Neural cell (in vitro differentiated cells): ENCODE measurements around the gene SPRY4. TPM values are rescaled to one million over a fixed set of nuclear protein-coding genes. Genes with fewer than 3 reads are reported as not detected.
"Not testable (repeated sequence)": the region's sequence is repeated elsewhere in the genome, so short reads cannot be mapped to it uniquely, and the experiment has no call there.

Experiments used
- H2AFZ ChIP-seq: fragments of 200-600, 300-800 bp; sonication (generic), shearing (Covaris generic); 2 replicates; pipeline ENCODE4 v1.6.0; 2014; ENCODE audit warnings: low read depth, mild to moderate bottlenecking, antibody characterized with exemption, low read length, moderate library complexity
- H3F3A ChIP-seq: fragments of 200-600 bp; shearing (Covaris generic); 2 replicates; pipeline ENCODE4 v1.6.1; 2016; ENCODE audit warnings: mild to moderate bottlenecking, moderate library complexity, mixed read lengths, antibody characterized with exemption, low read length; ENCODE audit not compliant: insufficient read depth, poor library complexity, severe bottlenecking
- H3K27ac ChIP-seq: fragments of 200-600, 300-800 bp; sonication (generic), shearing (Covaris generic); 2 replicates; pipeline ENCODE4 v1.5.1; 2014; ENCODE audit warnings: mild to moderate bottlenecking, low read length, moderate library complexity
- H3K27me3 ChIP-seq: fragments of 300-800, 200-600 bp; sonication (generic), shearing (Covaris generic); 2 replicates; pipeline ENCODE4 v1.6.0; 2014; ENCODE audit warnings: mild to moderate bottlenecking, low read depth, low read length, moderate library complexity; ENCODE audit not compliant: insufficient read depth
- H3K36me3 ChIP-seq: fragments of 300-800, 200-600 bp; sonication (generic), shearing (Covaris generic); 2 replicates; pipeline ENCODE4 v1.5.1; 2014; ENCODE audit warnings: mild to moderate bottlenecking, antibody characterized with exemption, low read length, moderate library complexity; ENCODE audit not compliant: insufficient read depth
- H3K4me2 ChIP-seq: fragments of 300-800, 200-600 bp; sonication (generic), shearing (Covaris generic); 2 replicates; pipeline ENCODE4 v1.6.0; 2014; ENCODE audit warnings: mild to moderate bottlenecking, low read length
- H3K4me3 ChIP-seq: fragments of 300-800, 200-600 bp; sonication (generic), shearing (Covaris generic); 2 replicates; pipeline ENCODE4 v1.5.1; 2014; ENCODE audit warnings: mild to moderate bottlenecking, low read length, moderate library complexity
- H3K79me2 ChIP-seq: fragments of 200-600 bp; shearing (Covaris generic); replicated peaks from 2 replicates; pipeline ENCODE4 v1.6.0; 2014; ENCODE audit warnings: mild to moderate bottlenecking, low read length, moderate library complexity; ENCODE audit not compliant: insufficient read depth
- H3K9ac ChIP-seq: fragments of 300-800, 200-600 bp; sonication (generic), shearing (Covaris generic); 2 replicates; pipeline ENCODE4 v1.6.1; 2016; ENCODE audit warnings: mild to moderate bottlenecking, low read length, mixed read lengths
- H3K9me2 ChIP-seq: fragments of 200-600 bp; shearing (Covaris generic); 2 replicates; pipeline ENCODE4 v1.6.1; 2016; ENCODE audit warnings: mild to moderate bottlenecking, low read length, mixed read lengths; ENCODE audit not compliant: insufficient read depth
- H3K9me3 ChIP-seq: fragments of 200-600, 300-800 bp; sonication (generic), shearing (Covaris generic); 2 replicates; pipeline ENCODE4 v1.6.1; 2016; ENCODE audit warnings: mild to moderate bottlenecking, mixed run types, low read length, moderate library complexity, mixed read lengths
- H4K20me1 ChIP-seq: fragments of 200-600 bp; shearing (Covaris generic); 2 replicates; pipeline ENCODE4 v1.6.1; 2016; ENCODE audit warnings: mild to moderate bottlenecking, mixed run types; ENCODE audit not compliant: insufficient read depth
- CTCF ChIP-seq: fragments of 450-650 bp; IDR thresholded peaks from 2 replicates; pipeline ENCODE4 v1.5.1; 2014; ENCODE audit warnings: antibody characterized with exemption, mild to moderate bottlenecking, moderate library complexity; ENCODE audit not compliant: poor library complexity, severe bottlenecking
- EP300 ChIP-seq: fragments of 450-650 bp; conservative IDR thresholded peaks from 2 replicates; pipeline ENCODE4 v1.6.1; 2014; ENCODE audit warnings: antibody characterized with exemption, mild to moderate bottlenecking, moderate library complexity; ENCODE audit not compliant: poor library complexity, severe bottlenecking
- EZH2 ChIP-seq: fragments of 200-600, 300-800 bp; shearing (Covaris generic), sonication (generic); IDR thresholded peaks from 2 replicates; pipeline ENCODE4 v1.6.1; 2014; ENCODE audit warnings: antibody characterized with exemption, low read length, borderline replicate concordance, mild to moderate bottlenecking; ENCODE audit not compliant: insufficient read depth, poor library complexity, severe bottlenecking
- MXI1 ChIP-seq: fragments of 450-650 bp; conservative IDR thresholded peaks from 2 replicates; pipeline ENCODE4 v1.6.1; 2014; ENCODE audit warnings: antibody characterized with exemption, mild to moderate bottlenecking; ENCODE audit not compliant: poor library complexity, severe bottlenecking
- POLR2AphosphoS5 ChIP-seq: IDR thresholded peaks from 2 replicates; pipeline ENCODE4 v1.6.1; 2012
- RAD21 ChIP-seq: fragments of 450-650 bp; conservative IDR thresholded peaks from 2 replicates; pipeline ENCODE4 v1.6.1; 2014; ENCODE audit warnings: antibody characterized with exemption, mild to moderate bottlenecking, moderate library complexity
- SMC3 ChIP-seq: fragments of 450-650 bp; conservative IDR thresholded peaks from 2 replicates; pipeline ENCODE4 v1.6.1; 2014; ENCODE audit warnings: antibody characterized with exemption, mild to moderate bottlenecking, moderate library complexity; ENCODE audit not compliant: poor library complexity
- TAF1 ChIP-seq: IDR thresholded peaks from 2 replicates; pipeline ENCODE4 v1.6.1; 2012; ENCODE audit warnings: low read depth
- polyA plus RNA-seq: library from polyadenylated mRNA; depleted of rRNA; stranded (reverse); fragments of >200 nt; gene quantifications from 2 replicates; pipeline ENCODE4 v1.2.3, GENCODE V29; 2014
- TF ChIP-seq, protein P1 (sequence below): IDR thresholded peaks from 2 replicates; pipeline ENCODE4 v1.6.1; 2012; ENCODE audit warnings: borderline replicate concordance

Gene SPRY4
- polyA plus RNA-seq, 1 donor from 2014 or later = 0.47 TPM

DNA sequence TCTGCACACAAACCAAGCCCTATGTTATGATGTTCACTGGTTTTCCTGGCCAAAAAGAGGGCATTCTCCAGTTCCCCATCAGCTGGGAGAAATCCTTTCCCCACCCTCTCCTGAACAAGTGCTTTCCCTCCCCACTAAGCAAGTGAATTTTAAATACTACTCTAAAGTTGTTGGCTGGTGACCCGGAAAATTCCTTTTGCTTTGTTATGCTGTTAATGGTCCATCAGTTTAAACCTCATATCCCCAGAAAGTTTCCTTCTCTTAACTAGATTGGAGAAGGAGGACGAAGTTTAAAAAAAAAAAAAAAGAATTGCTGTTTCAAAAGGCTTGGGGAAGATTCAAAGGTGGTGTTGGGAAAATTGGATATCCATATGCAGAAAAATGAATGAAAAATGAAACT lies 21.9 kb upstream of the SPRY4 start:
- Histone ChIP-seq H3K27ac (no peak overlapping the region), H4K20me1 (no peaks in the 10 kb centered on the region), H3K9me2 (no peaks in the 10 kb centered on the region), H2AFZ (no peak overlapping the region), H3K4me2 (no peak overlapping the region), H3K36me3 (no peaks in the 10 kb centered on the region), H3K9ac (no peak overlapping the region), H3F3A (no peaks in the 10 kb centered on the region), H3K79me2 (no peaks in the 10 kb centered on the region), H3K9me3 (no peaks in the 10 kb centered on the region), H3K27me3 (no peaks in the 10 kb centered on the region), H3K4me3 (no peak overlapping the region)
- TF ChIP-seq POLR2AphosphoS5 (no peak), SMC3 (no peak), TAF1 (no peak), RAD21 (no peak), MXI1 (no peak), CTCF (no peak), EZH2 (no peak), EP300 (no peak)
- TF ChIP-seq, protein P1, sequence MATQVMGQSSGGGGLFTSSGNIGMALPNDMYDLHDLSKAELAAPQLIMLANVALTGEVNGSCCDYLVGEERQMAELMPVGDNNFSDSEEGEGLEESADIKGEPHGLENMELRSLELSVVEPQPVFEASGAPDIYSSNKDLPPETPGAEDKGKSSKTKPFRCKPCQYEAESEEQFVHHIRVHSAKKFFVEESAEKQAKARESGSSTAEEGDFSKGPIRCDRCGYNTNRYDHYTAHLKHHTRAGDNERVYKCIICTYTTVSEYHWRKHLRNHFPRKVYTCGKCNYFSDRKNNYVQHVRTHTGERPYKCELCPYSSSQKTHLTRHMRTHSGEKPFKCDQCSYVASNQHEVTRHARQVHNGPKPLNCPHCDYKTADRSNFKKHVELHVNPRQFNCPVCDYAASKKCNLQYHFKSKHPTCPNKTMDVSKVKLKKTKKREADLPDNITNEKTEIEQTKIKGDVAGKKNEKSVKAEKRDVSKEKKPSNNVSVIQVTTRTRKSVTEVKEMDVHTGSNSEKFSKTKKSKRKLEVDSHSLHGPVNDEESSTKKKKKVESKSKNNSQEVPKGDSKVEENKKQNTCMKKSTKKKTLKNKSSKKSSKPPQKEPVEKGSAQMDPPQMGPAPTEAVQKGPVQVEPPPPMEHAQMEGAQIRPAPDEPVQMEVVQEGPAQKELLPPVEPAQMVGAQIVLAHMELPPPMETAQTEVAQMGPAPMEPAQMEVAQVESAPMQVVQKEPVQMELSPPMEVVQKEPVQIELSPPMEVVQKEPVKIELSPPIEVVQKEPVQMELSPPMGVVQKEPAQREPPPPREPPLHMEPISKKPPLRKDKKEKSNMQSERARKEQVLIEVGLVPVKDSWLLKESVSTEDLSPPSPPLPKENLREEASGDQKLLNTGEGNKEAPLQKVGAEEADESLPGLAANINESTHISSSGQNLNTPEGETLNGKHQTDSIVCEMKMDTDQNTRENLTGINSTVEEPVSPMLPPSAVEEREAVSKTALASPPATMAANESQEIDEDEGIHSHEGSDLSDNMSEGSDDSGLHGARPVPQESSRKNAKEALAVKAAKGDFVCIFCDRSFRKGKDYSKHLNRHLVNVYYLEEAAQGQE = no peak

DNA sequence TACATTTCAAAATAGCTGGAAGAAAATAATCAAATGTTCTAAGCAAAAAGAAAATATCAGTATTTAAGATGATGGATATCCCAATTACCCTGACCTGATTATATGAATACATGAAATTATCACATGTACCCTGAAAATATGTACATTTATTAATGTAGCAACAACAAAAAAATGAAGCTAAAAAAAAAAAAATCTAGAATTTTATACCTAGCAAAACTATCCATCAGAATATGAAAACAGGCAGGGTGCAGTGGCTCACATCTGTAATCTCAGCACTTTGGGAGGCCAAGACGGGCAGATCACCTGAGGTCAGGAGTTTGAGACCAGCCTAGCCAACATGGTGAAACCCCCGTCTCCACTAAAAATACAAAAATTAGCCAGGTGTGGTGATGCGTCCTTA lies 20.1 kb upstream of the SPRY4 start:
- not testable (repeated sequence) for H3K9ac ChIP-seq, H3K27me3 ChIP-seq, H3K4me3 ChIP-seq, H3K9me2 ChIP-seq, H3K36me3 ChIP-seq, H3K9me3 ChIP-seq, H3K79me2 ChIP-seq, H4K20me1 ChIP-seq, H3F3A ChIP-seq, H2AFZ ChIP-seq, H3K27ac ChIP-seq, H3K4me2 ChIP-seq

DNA sequence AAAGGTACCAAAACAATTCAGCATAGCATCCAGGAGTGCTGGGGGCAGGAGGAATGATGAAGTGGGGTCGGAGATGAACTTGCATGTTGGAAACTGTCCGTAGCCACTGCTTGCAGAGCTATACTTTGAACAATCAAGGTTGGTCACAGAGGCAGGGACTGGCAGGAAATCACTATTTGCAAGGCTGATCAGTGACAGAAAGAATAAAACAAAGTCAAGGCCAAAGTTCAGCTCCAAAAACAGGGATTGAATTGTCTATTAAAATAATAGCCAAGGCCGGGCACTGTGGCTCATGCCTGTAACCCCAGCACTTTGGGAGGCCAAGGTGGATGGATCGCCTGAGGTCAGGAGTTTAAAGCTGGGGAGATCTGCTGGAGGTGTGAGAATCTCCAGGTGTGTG lies 18.7 kb upstream of the SPRY4 start:
- Histone ChIP-seq H2AFZ (no peak overlapping the region), H3K9me3 (no peaks in the 10 kb centered on the region), H3K36me3 (no peaks in the 10 kb centered on the region), H3K9ac (no peak overlapping the region), H3K27me3 (no peaks in the 10 kb centered on the region), H3K27ac (no peak overlapping the region), H3F3A (no peaks in the 10 kb centered on the region), H3K79me2 (no peaks in the 10 kb centered on the region), H4K20me1 (no peaks in the 10 kb centered on the region), H3K4me3 (no peak overlapping the region), H3K4me2 (no peak overlapping the region), H3K9me2 (no peaks in the 10 kb centered on the region)
- no peak for TF ChIP-seq MXI1
- no peak for TF ChIP-seq EP300
- TF ChIP-seq, protein P1 = no peak
- no peak for TF ChIP-seq TAF1
- TF ChIP-seq RAD21 = no peak
- TF ChIP-seq SMC3 = no peak
